ENCODE results near the gene IER2.

- TF ChIP-seq EZH2 (IDR thresholded peaks at IDR 0.05; ENCODE audit: insufficient read depth, poor library complexity, severe bottlenecking) (no peak), EZH2phosphoT487 (IDR thresholded peaks at IDR 0.05; ENCODE audit: insufficient read depth, low read depth) (no peak)
Measured at GRCh38 chr19:13152974-13153568, 2.9 kb downstream of the IER2 start.
